MCF 10A (cell line): ENCODE measurements around the gene DNAJA3. TPM values are rescaled to one million over a fixed set of nuclear protein-coding genes. Genes with fewer than 3 reads are reported as not detected.

ENCODE experiments used
- BruUV-seq: library from RNA; stranded (reverse); fragments of 400-500 nt; replicated peaks from 2 replicates; lab custom pipeline; 2021; lab: Mats Ljungman, UMichigan
- CTCF ChIA-PET: fragments of 300-600 bp; sonication (Branson Sonifier 250); formaldehyde crosslinking; extraction: SDS; loops from one replicate; lab custom pipeline; 2021; ENCODE audit warnings: antibody characterized with exemption, inconsistent platforms; lab: Yijun Ruan, JAX
- POLR2A ChIA-PET: fragments of 300-600, 350-650 bp; sonication (Branson Sonifier 250); formaldehyde crosslinking; extraction: SDS; loops from one replicate; lab custom pipeline; 2020; ENCODE audit warnings: antibody characterized with exemption, inconsistent platforms; lab: Yijun Ruan, JAX
- DNase-seq: peaks from one replicate; pipeline ENCODE4 v3.0.0-alpha.2; 2018; ENCODE audit not compliant: unreplicated experiment
- H3K27ac Mint-ChIP-seq: one replicate; pipeline ENCODE4 v1.8.0; 2022; ENCODE audit warnings: mild to moderate bottlenecking, low read depth, mixed read lengths; ENCODE audit not compliant: unreplicated experiment
- H3K27me3 Mint-ChIP-seq: one replicate; pipeline ENCODE4 v1.8.0; 2022; ENCODE audit warnings: mixed read lengths; ENCODE audit not compliant: insufficient read depth, unreplicated experiment
- H3K36me3 Mint-ChIP-seq: one replicate; pipeline ENCODE4 v1.8.0; 2022; ENCODE audit warnings: mild to moderate bottlenecking, moderate library complexity, mixed read lengths; ENCODE audit not compliant: insufficient read depth, unreplicated experiment
- H3K4me1 Mint-ChIP-seq: one replicate; pipeline ENCODE4 v1.8.0; 2022; ENCODE audit warnings: mixed read lengths; ENCODE audit not compliant: insufficient read depth, unreplicated experiment
- H3K4me3 Mint-ChIP-seq: one replicate; pipeline ENCODE4 v1.8.0; 2022; ENCODE audit warnings: mild to moderate bottlenecking, moderate library complexity, mixed read lengths; ENCODE audit not compliant: unreplicated experiment
- H3K9me3 Mint-ChIP-seq: one replicate; pipeline ENCODE4 v1.8.0; 2022; ENCODE audit warnings: mixed read lengths; ENCODE audit not compliant: unreplicated experiment
- CTCF ChIP-seq: fragments of 200-600 bp; IDR thresholded peaks from one replicate; pipeline ENCODE4 v1.8.0; 2022; ENCODE audit warnings: antibody characterized with exemption, mild to moderate bottlenecking; ENCODE audit not compliant: unreplicated experiment
- intact Hi-C: fragments of 100-400 bp; cut with micrococcal nuclease; formaldehyde crosslinking; loops from 2 replicates; pipeline ENCODE4 v1.14.1; 2022
- total RNA-seq: library from RNA; stranded (reverse); gene quantifications from 2 replicates; pipeline ENCODE4 v1.2.3, GENCODE V29; 2022

The DNAJA3 gene
- total RNA-seq, 1 experiment from 2014 or later: 101 TPM

DNA sequence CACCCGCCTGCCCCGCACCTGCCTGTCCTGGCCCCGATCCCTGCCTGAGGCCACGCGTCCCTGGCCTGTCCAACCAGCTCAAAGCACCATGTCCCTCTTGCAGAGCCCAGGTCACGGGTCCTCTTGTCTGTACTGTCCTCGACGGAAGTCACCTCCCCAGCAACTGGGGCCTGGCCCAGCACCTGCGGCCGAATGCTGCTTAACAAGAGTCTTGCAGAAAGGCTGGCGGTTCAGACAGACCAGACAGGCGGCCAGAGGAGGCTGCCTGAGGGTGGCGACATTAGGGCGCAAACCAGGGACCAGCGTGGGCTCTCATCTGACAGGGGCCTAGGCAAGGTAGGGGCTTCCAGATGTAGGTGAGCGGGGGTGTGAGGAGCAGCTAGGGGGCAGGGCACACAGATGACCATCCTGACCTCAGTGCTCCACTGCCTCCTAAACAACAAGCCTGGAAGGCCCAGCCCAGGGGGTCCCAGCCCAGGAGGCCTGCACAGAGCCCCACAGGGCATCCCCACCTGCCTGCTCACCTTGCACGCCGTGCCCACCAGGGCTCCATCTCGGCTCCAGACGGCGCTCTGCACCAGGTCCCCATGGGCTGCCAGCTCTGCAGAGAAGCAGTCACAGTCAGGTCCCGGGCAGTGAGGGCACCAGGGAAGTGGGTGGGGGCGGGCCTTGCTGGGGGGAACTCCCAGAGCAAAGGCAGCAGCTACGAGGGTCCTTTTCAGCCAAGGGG is 20.5 kb upstream of the DNAJA3 start:
- intact Hi-C loops: loop anchor here (5.0 kb wide), 3 partner anchors 113 to 203 kb away; partner anchors contain the start of gene TFAP4
- CTCF ChIA-PET: interaction anchor here (0.7 to 10.1 kb wide), 9 partner anchors 10 to 135 kb away, joined by 3 to 263 read pairs (median 5); partner anchors contain the start of gene VASN

GRCh38 chr16:4407543-4408322 is 17.9 kb upstream of the DNAJA3 start:
- Mint-ChIP-seq H3K27ac (no peak overlapping the region), H3K27me3 (no peaks in the 10 kb centered on the region), H3K4me1 (peaks cover 14% of the 10 kb centered on the region), H3K4me3 (no peak overlapping the region), H3K36me3 (peaks cover 15% of the 10 kb centered on the region), H3K9me3 (no peaks in the 10 kb centered on the region)
- DNase-seq: no peak
- CTCF ChIA-PET: interaction anchor here (0.6 to 1.8 kb wide), 2 partner anchors 32 to 141 kb away, joined by 4 to 5 read pairs; no protein-coding TSS in a partner anchor
- TF ChIP-seq CTCF: no peak
- POLR2A ChIA-PET: interaction anchor here (0.8 kb wide), 1 partner anchor 76 kb away, joined by 3 read pairs; no protein-coding TSS in a partner anchor
- intact Hi-C loops: no loop called here
- BruUV-seq: no TSS peak

More for the DNA sequence above, 20.5 kb upstream of the DNAJA3 start:
- no peak overlapping the region for H3K27ac Mint-ChIP-seq
- peaks cover under 1% of the 10 kb centered on the region for H3K4me1 Mint-ChIP-seq
- TF ChIP-seq CTCF: no peak
- no peak for DNase-seq
- no peaks in the 10 kb centered on the region for H3K9me3 Mint-ChIP-seq
- H3K36me3 Mint-ChIP-seq: peaks cover 14% of the 10 kb centered on the region
- no peaks in the 10 kb centered on the region for H3K27me3 Mint-ChIP-seq
- POLR2A ChIA-PET: no interaction called here
- H3K4me3 Mint-ChIP-seq: no peak overlapping the region
- no TSS peak for BruUV-seq

DNA sequence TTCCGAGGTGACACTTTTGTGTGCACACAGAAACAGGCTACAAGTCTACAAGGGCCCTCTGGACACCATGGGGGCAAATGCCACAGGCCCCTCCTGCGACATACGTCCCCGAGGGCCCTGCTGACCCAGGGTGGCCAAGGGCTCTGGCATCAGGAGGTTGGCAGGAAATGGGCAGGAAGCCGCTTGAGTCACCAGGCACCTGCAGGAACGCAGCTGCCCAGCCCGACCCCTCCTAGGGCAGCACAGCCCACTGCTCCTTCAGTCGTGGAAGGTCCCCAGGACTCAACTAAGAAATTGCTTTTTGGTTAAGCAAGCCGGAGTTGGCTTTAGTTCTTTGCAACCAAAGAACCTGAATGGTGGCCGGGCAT is 17.4 kb upstream of the DNAJA3 start:
- no peaks in the 10 kb centered on the region for H3K9me3 Mint-ChIP-seq
- BruUV-seq: no TSS peak
- DNase-seq: no peak
- no peaks in the 10 kb centered on the region for H3K27me3 Mint-ChIP-seq
- H3K4me3 Mint-ChIP-seq: no peak overlapping the region
- no peak for TF ChIP-seq CTCF
- POLR2A ChIA-PET: interaction anchor here (0.8 kb wide), 1 partner anchor 76 kb away, joined by 3 read pairs; no protein-coding TSS in a partner anchor
- CTCF ChIA-PET: interaction anchor here (0.6 to 0.9 kb wide), 5 partner anchors 8 to 638 kb away, joined by 3 to 4 read pairs (median 3); no protein-coding TSS in a partner anchor
- H3K36me3 Mint-ChIP-seq: peaks cover 15% of the 10 kb centered on the region
- H3K27ac Mint-ChIP-seq: no peak overlapping the region
- intact Hi-C loops: no loop called here
- H3K4me1 Mint-ChIP-seq: peaks cover 14% of the 10 kb centered on the region
